MG63 (cell line): ENCODE measurements around the gene PLAAT1. TPM values are rescaled to one million over a fixed set of nuclear protein-coding genes. Genes with fewer than 3 reads are reported as not detected.

Experiments used
- DNase-seq: peaks from one replicate; pipeline ENCODE4 v3.0.0-alpha.2; 2020
- H3K27me3 ChIP-seq: fragments of 250-450 bp; sonication (Bioruptor Pico); 2 replicates; pipeline ENCODE4 v1.5.1; 2020; ENCODE audit warnings: mild to moderate bottlenecking, moderate library complexity
- H3K36me3 ChIP-seq: fragments of 250-450 bp; sonication (Bioruptor Pico); 2 replicates; pipeline ENCODE4 v1.5.1; 2020; ENCODE audit warnings: mild to moderate bottlenecking, moderate library complexity
- H3K4me3 ChIP-seq: fragments of 250-450 bp; sonication (Bioruptor Pico); 2 replicates; pipeline ENCODE4 v1.5.1; 2020; ENCODE audit warnings: mild to moderate bottlenecking, moderate library complexity
- H3K9me3 ChIP-seq: fragments of 250-450 bp; sonication (Bioruptor Pico); 2 replicates; pipeline ENCODE4 v1.5.1; 2020; ENCODE audit warnings: mild to moderate bottlenecking, moderate library complexity
- total RNA-seq: library from RNA; depleted of rRNA; stranded (reverse); fragments of >200 nt; shearing (Covaris generic); gene quantifications from 2 replicates; pipeline ENCODE4 v1.2.3, GENCODE V29; 2014; ENCODE audit warnings: low replicate concordance

The PLAAT1 gene
- total RNA-seq, 1 experiment from 2014 or later: 16.7 TPM

GRCh38 chr3:193240436-193240849, 579 bp upstream of the PLAAT1 start:
- DNase-seq: no peak
- H3K27me3 ChIP-seq: no peaks in the 10 kb centered on the region
- no peaks in the 10 kb centered on the region for H3K36me3 ChIP-seq

GRCh38 chr3:193241716-193242115, 694 bp downstream of the PLAAT1 start:
- Histone ChIP-seq H3K4me3 (peak overlapping the region; percentile 62), H3K9me3 (no peaks in the 10 kb centered on the region; the same call in 1 of the 2 replicates), H3K27me3 (no peaks in the 10 kb centered on the region), H3K36me3 (no peaks in the 10 kb centered on the region)
- no peak for DNase-seq

More at GRCh38 chr3:193240436-193240849, 579 bp upstream of the PLAAT1 start:
- Histone ChIP-seq H3K4me3 (peak overlapping the region; percentile 62), H3K9me3 (no peaks in the 10 kb centered on the region)

GRCh38 chr3:193243571-193243970, 2.5 kb downstream of the PLAAT1 start:
- H3K4me3 ChIP-seq: no peak overlapping the region
- peaks cover 5% of the 10 kb centered on the region for H3K9me3 ChIP-seq
- H3K27me3 ChIP-seq: no peaks in the 10 kb centered on the region
- no peak for DNase-seq
- no peaks in the 10 kb centered on the region for H3K36me3 ChIP-seq

DNA sequence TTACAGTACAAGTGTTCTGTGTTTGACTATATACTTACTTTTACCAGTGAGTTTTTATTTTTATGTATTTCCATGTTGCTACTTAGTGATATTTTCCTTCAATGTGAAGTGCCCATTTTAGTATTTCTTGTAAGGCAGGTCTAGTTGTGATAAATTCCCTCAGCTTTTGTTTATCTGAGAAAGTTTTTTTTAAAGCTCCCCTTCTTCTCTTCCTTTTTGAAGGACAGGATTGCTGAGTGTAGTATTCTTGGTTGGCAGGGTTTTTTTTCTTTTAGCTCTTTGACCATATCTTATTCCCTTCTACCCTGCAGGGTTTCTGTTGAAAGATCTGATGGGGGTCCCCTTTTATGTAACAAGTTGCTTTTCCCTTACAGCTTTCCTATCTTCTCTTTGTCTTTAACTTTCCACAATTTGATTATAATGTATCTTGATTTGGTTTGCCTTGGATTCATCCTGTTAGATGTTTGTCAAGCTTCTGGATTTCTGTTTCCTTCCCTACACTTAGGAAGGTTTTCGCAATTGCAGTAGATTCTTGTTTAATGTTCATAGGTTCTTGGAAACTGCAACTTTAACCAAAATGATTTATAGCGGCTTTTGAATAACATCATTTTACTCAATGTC, 7.9 kb downstream of the PLAAT1 start:
- DNase-seq: no peak
- no peaks in the 10 kb centered on the region for H3K27me3 ChIP-seq
- no peak overlapping the region for H3K4me3 ChIP-seq
- peaks cover 27% of the 10 kb centered on the region for H3K9me3 ChIP-seq
- no peaks in the 10 kb centered on the region; the same call in 1 of the 2 replicates for H3K36me3 ChIP-seq

GRCh38 chr3:193250492-193250891, 9.5 kb downstream of the PLAAT1 start:
- no peak overlapping the region for H3K4me3 ChIP-seq

DNA sequence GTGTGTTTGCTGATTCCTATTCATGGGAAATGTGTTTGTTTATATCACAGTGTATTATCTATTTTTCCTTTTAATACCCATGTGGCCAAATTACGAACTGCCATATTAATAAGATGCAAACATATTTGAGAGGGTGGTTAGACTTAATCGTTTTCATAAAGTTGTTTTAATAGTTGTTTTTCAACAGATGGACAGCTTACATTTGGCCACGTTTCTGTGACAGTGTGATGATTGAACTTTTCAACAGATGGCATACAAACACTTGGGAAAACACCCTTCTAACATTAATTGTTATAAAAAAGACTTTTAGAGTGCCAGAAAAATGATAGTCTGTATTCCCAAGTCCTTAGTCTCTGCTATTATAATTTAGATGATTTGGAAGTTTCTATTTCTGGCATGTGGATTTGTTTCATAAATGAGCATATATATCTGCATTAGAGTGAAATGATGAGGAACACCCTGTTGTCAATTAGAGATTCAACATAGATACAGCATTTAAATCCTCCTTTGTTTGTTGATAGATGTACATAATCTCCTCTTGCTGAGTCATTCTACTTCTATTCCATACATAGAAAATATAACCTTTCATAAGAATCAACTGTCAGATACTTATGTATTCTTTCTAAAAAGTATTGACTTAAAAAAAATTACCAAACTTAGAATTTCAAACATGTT, 13.1 kb downstream of the PLAAT1 start:
- no peak overlapping the region for H3K4me3 ChIP-seq
- no peaks in the 10 kb centered on the region for H3K27me3 ChIP-seq
- no peak for DNase-seq
- H3K9me3 ChIP-seq: peaks cover 16% of the 10 kb centered on the region
- H3K36me3 ChIP-seq: peaks cover 4% of the 10 kb centered on the region; the same call in 1 of the 2 replicates

More at GRCh38 chr3:193250492-193250891, 9.5 kb downstream of the PLAAT1 start:
- no peaks in the 10 kb centered on the region for H3K27me3 ChIP-seq
- H3K36me3 ChIP-seq: no peaks in the 10 kb centered on the region; the same call in 1 of the 2 replicates
- no peak for DNase-seq
- peaks cover 27% of the 10 kb centered on the region for H3K9me3 ChIP-seq

GRCh38 chr3:193261970-193262369, 20.9 kb downstream of the PLAAT1 start:
- H3K27me3 ChIP-seq: no peaks in the 10 kb centered on the region
- H3K36me3 ChIP-seq: peaks cover 6% of the 10 kb centered on the region
- 0 out of 2 replicates have a peak, but pooled peaks cover 2% of the 10 kb centered on the region for H3K9me3 ChIP-seq
- no peak overlapping the region for H3K4me3 ChIP-seq
- DNase-seq: no peak

- no peaks in the 10 kb centered on the region for H3K27me3 ChIP-seq
- no peak for DNase-seq
- H3K4me3 ChIP-seq: no peak overlapping the region
- peaks cover 2% of the 10 kb centered on the region for H3K36me3 ChIP-seq
- H3K9me3 ChIP-seq: 0 out of 2 replicates have a peak, but pooled peaks cover 2% of the 10 kb centered on the region
Measured at GRCh38 chr3:193262707-193263106, 21.7 kb downstream of the PLAAT1 start.

DNA sequence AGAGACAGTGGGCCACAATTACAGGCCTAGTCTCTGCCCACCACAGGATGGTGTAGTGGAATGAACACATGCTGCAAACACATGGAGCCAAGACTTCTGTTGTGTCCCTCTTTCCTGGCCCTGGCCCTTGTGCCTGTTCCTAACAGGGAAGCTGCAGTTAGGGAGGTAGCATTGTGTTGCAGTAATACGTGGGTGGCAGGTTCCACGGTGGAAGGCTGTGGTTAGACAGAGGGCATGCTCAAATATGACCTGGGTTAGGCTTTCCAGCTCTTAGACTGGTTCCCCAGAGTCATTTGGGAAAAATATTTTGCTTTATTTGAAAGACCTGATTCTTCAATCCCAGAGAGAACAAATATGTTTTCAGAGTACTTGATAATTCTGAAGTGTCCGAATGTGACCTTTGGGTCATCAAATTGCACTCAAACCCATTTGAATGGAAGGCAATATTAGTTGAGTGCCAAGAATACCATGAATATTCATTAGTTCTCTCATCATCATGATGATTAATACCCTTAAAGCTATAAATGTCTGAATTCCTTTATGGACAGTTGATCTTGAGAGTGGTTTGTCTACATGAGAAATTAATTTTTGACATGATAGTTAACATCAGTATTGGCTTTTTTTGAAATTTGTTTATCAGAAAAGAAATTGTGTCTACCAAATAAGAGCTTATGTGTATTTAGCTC, 28.5 kb downstream of the PLAAT1 start:
- H3K27me3 ChIP-seq: no peaks in the 10 kb centered on the region
- no peak overlapping the region for H3K4me3 ChIP-seq
- DNase-seq: no peak
- H3K36me3 ChIP-seq: no peaks in the 10 kb centered on the region
- H3K9me3 ChIP-seq: 0 out of 2 replicates have a peak, but pooled peaks cover 2% of the 10 kb centered on the region

- 0 out of 2 replicates have a peak, but pooled peaks cover 2% of the 10 kb centered on the region for H3K9me3 ChIP-seq
- H3K36me3 ChIP-seq: no peaks in the 10 kb centered on the region
- no peak for DNase-seq
- no peaks in the 10 kb centered on the region for H3K27me3 ChIP-seq
- H3K4me3 ChIP-seq: no peak overlapping the region
Measured at GRCh38 chr3:193270451-193270850, 29.4 kb downstream of the PLAAT1 start.

- Histone ChIP-seq H3K36me3 (no peaks in the 10 kb centered on the region), H3K27me3 (no peaks in the 10 kb centered on the region), H3K9me3 (0 out of 2 replicates have a peak, but pooled peaks cover 2% of the 10 kb centered on the region), H3K4me3 (no peak overlapping the region)
- no peak for DNase-seq
Measured at GRCh38 chr3:193271101-193271840, 30.2 kb downstream of the PLAAT1 start.

DNA sequence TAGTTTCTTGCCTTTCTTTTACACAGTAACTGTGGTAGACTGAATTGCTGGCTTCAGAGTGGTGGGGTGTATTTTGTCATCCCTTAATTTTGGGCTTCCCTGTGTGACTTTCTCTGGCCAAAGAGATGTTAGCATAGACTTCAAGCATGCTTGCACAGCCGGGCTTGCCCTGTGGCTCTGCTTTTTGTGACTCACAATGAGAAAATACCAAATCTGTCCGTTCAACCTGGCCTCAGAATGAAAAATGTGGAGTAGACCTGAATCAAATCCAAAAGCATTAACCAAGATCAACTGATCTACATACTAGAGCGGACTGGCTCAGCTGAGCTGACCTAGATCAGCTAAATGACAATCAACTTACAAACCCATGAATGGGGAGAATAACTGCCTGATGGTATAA, 51.4 kb downstream of the PLAAT1 start:
- Histone ChIP-seq H3K27me3 (no peaks in the 10 kb centered on the region; the same call in 1 of the 2 replicates), H3K9me3 (peaks cover 16% of the 10 kb centered on the region), H3K4me3 (no peak overlapping the region), H3K36me3 (no peaks in the 10 kb centered on the region)
- DNase-seq: peak; percentile 65

DNA sequence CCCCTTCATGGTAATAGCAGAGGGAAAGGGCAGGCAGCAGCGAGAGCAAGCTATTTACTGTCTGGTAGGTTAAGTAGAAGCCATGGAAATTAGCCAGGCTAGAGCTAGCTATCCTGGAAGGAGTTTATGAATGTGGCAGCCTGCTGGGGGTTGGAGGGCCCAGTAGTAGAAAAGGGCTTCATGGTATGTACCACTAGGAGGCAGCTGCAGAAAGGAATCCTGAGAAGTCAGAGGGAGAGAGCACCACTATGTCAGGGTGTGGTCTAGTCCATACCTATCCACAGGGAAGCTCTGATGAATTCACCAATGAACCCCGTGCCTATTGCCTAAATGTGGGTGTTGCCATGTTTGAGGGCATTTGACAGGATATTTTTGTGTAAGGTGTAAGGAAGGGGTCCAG, 55.0 kb downstream of the PLAAT1 start:
- no peaks in the 10 kb centered on the region for H3K36me3 ChIP-seq
- H3K9me3 ChIP-seq: peaks cover 16% of the 10 kb centered on the region
- H3K4me3 ChIP-seq: no peak overlapping the region
- H3K27me3 ChIP-seq: no peaks in the 10 kb centered on the region; the same call in 1 of the 2 replicates
- DNase-seq: no peak

GRCh38 chr3:193297421-193297820, 56.4 kb downstream of the PLAAT1 start:
- Histone ChIP-seq H3K36me3 (no peaks in the 10 kb centered on the region), H3K4me3 (no peak overlapping the region), H3K9me3 (peaks cover 7% of the 10 kb centered on the region; the same call in 1 of the 2 replicates), H3K27me3 (no peaks in the 10 kb centered on the region; the same call in 1 of the 2 replicates)
- DNase-seq: peak; percentile 71

- H3K9me3 ChIP-seq: 0 out of 2 replicates have a peak, but pooled peaks cover 1% of the 10 kb centered on the region
- no peaks in the 10 kb centered on the region for H3K36me3 ChIP-seq
- no peak overlapping the region for H3K4me3 ChIP-seq
- no peaks in the 10 kb centered on the region for H3K27me3 ChIP-seq
- no peak for DNase-seq
Measured at GRCh38 chr3:193301433-193301832, 60.4 kb downstream of the PLAAT1 start.

- Histone ChIP-seq H3K27me3 (0 out of 2 replicates have a peak, but pooled peaks cover 2% of the 10 kb centered on the region), H3K4me3 (no peak overlapping the region), H3K36me3 (no peaks in the 10 kb centered on the region), H3K9me3 (no peaks in the 10 kb centered on the region)
- no peak for DNase-seq
Measured at GRCh38 chr3:193305356-193305755, 64.3 kb downstream of the PLAAT1 start.
